BJ (cell line): ENCODE results near the gene MEX3C. TPM values are rescaled to one million over a fixed set of nuclear protein-coding genes. Genes with fewer than 3 reads are reported as not detected.

Experiments
- CTCF ChIA-PET: fragments of 350-600 bp; formaldehyde crosslinking; extraction: SDS; loops from one replicate; lab custom pipeline; 2021; ENCODE audit warnings: antibody characterized with exemption, inconsistent platforms; lab: Yijun Ruan, JAX
- POLR2A ChIA-PET: fragments of 300-600 bp; sonication (Branson Sonifier 250); formaldehyde crosslinking; extraction: SDS; loops from one replicate; lab custom pipeline; 2021; ENCODE audit warnings: antibody characterized with exemption; lab: Charles Lee
- DNase-seq: peaks from one replicate; pipeline ENCODE4 v3.0.0-alpha.2; 2011; ENCODE audit warnings: low read depth
- H3K27me3 ChIP-seq: 2 replicates; pipeline ENCODE4 v1.6.0; 2011; ENCODE audit warnings: low read length; ENCODE audit not compliant: control insufficient read depth, insufficient read depth
- H3K36me3 ChIP-seq: 2 replicates; pipeline ENCODE4 v1.5.1; 2011; ENCODE audit warnings: low read length; ENCODE audit not compliant: control insufficient read depth, insufficient read depth
- H3K4me3 ChIP-seq: 2 replicates; pipeline ENCODE4 v1.5.1; 2011; ENCODE audit warnings: low read depth, mild to moderate bottlenecking, control low read depth, low read length
- CTCF ChIP-seq: IDR thresholded peaks from 2 replicates; pipeline ENCODE4 v1.5.1; 2011; ENCODE audit warnings: low read depth, mild to moderate bottlenecking, control low read depth, inconsistent platforms, low read length, moderate library complexity; ENCODE audit not compliant: insufficient read depth
- polyA plus RNA-seq: library from polyadenylated mRNA; depleted of rRNA; stranded (reverse); fragments of >200 nt; gene quantifications from 2 replicates; pipeline ENCODE4 v1.2.3, GENCODE V29; 2011

MEX3C gene
- polyA plus RNA-seq, 1 experiment = 34.4 TPM

GRCh38 chr18:51150113-51150700 lies 47.3 kb downstream of the MEX3C start:
- no peaks in the 10 kb centered on the region for H3K27me3 ChIP-seq
- ChIA-PET POLR2A (no interaction called here), CTCF (no interaction called here)
- no peak for TF ChIP-seq CTCF
- no peak overlapping the region for H3K4me3 ChIP-seq
- DNase-seq = no peak
- no peaks in the 10 kb centered on the region for H3K36me3 ChIP-seq

- Histone ChIP-seq H3K4me3 (no peak overlapping the region), H3K27me3 (no peaks in the 10 kb centered on the region), H3K36me3 (no peaks in the 10 kb centered on the region)
- POLR2A ChIA-PET = no interaction called here
- TF ChIP-seq CTCF = no peak
- no peak for DNase-seq
- CTCF ChIA-PET = no interaction called here
Observed at GRCh38 chr18:51149670-51150069, 47.8 kb downstream of the MEX3C start.

- no peak for TF ChIP-seq CTCF
- POLR2A ChIA-PET = no interaction called here
- Histone ChIP-seq H3K27me3 (no peaks in the 10 kb centered on the region), H3K36me3 (no peaks in the 10 kb centered on the region), H3K4me3 (no peak overlapping the region)
- CTCF ChIA-PET = no interaction called here
- DNase-seq = no peak
Observed at GRCh38 chr18:51146909-51147308, 50.6 kb downstream of the MEX3C start.

- DNase-seq = no peak
- Histone ChIP-seq H3K4me3 (no peak overlapping the region), H3K27me3 (no peaks in the 10 kb centered on the region), H3K36me3 (no peaks in the 10 kb centered on the region)
- no peak for TF ChIP-seq CTCF
- POLR2A ChIA-PET = no interaction called here
- CTCF ChIA-PET = no interaction called here
Observed at GRCh38 chr18:51138936-51139335, 58.5 kb downstream of the MEX3C start.

GRCh38 chr18:51137891-51138290 lies 59.6 kb downstream of the MEX3C start:
- Histone ChIP-seq H3K4me3 (no peak overlapping the region), H3K27me3 (no peaks in the 10 kb centered on the region), H3K36me3 (no peaks in the 10 kb centered on the region)
- no peak for TF ChIP-seq CTCF
- ChIA-PET CTCF (no interaction called here), POLR2A (no interaction called here)
- DNase-seq = no peak
